AML-193 (cell line): ENCODE results near the gene NDRG2.

Experiments used
- DNase-seq, 2 experiments: peaks; one replicate each; lab custom pipeline; 2025; lab: John Stamatoyannopoulos, UW

The NDRG2 gene

GRCh38 chr14:21024585-21025370, at the start of gene NDRG2:
Gene NDRG2, minus strand, starts transcription at chr14:21025061. Its CDS starts 1,746 bp downstream, at chr14:21023315.
- no peak for DNase-seq

DNA sequence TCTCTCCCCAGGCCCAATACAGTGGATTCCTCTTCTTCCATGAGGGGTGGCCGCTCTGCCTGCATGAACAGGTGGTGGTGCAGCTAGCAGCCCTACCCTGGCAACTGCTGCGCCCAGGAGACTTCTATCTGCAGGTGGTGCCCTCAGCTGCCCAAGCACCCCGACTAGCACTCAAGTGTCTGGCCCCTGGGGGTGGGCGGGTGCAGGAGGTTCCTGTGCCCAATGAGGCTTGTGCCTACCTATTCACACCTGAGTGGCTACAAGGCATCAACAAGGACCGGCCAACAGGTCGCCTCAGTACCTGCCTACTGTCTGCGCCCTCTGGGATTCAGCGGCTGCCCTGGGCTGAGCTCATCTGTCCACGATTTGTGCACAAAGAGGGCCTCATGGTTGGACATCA, 49.1 kb upstream of the NDRG2 start:
- no peak for DNase-seq

DNA sequence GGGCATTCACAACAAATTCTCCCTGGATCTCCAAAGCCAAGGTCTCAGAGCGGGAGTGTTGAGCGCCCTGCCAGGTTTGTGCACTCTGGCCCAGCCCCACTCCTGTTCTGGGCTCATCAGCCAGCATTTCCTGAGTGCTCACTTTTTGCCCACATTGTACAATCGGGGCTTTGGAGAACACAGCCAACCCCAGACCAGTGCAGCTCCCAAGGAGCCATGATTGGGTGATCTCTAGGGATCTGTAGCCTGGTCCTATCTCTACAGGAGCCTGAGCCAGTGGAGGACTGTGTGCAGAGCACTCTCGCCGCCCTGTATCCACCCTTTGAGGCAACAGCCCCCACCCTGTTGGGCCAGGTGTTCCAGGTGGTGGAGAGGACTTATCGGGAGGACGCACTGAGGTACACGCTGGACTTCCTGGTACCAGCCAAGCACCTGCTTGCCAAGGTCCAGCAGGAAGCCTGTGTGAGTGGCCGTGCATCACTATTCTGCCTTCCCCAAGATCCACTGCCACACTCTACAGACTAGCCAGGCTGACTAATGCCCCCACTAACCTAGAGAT, 48.0 kb upstream of the NDRG2 start:
- DNase-seq: no peak

DNA sequence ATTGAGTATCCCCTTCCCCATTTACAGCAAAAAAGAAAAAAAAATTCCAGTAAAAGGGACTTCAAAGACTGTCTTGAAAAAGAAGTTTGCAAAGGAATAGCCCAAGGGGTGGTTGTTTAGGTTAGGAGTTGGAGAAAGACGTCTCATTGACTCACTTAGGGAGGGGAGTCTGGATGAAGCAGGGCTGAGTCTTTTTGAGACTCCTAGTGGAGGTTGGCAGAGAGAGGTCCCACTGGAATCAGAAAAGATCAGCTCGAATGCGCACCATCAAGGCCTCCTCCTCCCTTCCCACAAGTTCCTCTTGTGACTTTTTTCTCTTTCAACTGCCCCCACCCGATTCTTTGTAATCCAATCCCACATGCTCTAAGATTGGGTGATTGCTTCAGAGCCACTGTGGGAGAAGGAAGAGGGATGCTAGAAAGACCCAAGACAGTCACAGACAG, 47.2 kb upstream of the NDRG2 start:
- DNase-seq: peak; percentile 63 to 83

DNA sequence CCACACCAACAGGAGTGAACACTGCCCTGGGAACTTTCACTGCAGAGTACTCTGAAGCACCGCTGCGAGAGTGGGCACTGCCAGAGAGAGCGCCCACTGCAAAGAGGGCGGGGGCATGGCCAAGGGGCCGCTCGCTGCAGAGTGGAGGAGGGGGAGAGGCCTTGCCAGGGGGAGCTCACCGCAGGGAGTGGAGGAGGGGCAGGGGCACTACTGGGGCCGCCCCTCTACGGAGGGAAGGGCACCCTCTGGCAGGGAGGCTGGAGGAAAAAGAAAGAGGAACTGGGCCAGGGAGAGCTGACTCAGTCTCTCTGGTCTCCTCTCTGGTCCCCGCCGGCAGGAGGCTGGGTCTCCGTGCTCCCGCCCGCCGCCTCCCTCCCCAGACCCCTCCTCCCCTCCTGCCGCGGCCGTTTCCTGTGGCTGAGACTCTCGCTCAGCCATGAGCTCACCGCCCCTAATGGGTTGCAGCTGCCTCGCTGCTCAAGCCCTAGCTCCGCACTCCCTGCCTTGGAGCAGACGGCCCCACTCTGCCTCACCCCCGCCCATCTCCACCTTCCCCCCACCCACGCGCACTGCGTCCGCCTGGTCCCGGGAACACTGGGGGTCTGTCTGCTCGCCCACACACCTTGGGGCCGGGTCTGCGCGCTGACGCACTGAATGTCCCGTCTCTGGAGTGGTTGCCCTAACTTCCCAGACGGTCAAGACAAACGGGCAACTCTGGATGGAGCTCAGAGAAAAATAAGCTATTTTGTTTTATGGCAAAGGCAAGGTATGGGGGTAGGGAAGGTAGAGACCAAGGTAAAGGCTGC, 46.6 kb upstream of the NDRG2 start:
- peak; percentile 81 to 91 for DNase-seq

- DNase-seq: peak; percentile 35 to 49
Measured at GRCh38 chr14:21070610-21071224, 45.9 kb upstream of the NDRG2 start.

DNA sequence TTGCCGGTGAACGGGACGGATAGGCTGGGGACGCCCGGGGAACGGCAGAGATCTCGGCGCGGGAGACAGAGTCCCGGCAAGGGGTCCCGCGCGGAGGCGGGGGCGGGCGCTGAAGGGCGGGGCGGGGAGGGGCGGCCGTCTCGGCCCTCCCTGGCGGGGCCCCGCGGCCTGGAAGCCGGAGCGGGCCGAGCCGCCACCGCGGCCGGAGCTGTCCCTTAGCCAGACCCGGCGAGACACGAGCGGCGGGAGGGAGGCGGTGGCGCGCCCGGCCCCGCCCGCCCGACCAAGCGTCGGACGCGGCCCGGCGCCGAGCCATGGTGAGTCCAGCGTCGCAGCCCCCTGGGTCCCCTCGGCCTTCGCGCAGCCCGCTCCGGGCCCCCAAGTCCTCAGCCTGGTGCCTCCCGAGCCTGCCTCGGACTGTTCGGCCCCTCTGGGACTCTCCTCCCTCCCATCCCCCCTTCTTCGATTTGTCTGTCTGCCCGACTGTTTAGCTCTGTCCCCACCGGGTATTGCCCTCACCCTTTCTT, 45.3 kb upstream of the NDRG2 start, which contains the start of gene ARHGEF40:
ARHGEF40 (plus strand) TSS at position 222 of the 527 bp plus-strand sequence; CDS start at position 315, 93 bp downstream.
- DNase-seq: no peak

DNA sequence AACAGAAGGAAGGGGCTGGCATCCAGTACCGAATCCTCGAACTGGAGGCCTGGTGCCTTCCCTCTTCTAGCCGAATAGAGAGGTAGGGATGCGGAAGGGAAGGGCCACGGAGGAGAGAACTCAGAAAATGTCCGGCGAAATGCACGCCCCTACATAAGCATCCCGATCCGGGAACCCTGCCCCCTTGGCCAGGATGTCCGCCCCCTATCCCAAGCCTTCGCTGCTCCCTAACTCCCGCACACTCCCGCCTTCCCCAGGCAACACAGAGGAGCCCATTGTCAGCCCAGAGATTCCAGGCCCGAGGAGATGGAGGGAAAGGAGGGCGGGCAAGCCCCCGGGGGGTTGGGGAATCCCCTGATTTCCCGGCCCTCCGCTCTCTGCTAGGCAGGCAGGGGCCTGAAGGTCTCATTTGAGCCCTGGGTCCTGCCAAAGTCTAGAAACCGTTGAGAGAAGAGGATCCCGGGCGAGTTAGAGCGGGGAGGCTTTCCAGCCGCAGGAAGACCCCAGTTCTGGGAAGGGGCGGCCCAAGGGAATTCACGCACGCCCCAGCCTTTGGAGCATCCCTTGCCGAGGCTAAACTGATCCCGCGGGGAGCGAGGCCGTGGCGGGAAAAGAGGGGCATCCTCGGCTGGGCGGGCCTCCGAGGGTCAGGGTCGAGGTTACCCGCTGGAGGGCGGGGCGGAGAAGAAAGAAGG, 44.7 kb upstream of the NDRG2 start:
- no peak for DNase-seq

- peak; percentile 47 to 75 for DNase-seq
Measured at GRCh38 chr14:21068521-21069387, 43.9 kb upstream of the NDRG2 start.

- peak; percentile 3 to 13 for DNase-seq
Measured at GRCh38 chr14:21066882-21067502, 42.1 kb upstream of the NDRG2 start.

- no peak for DNase-seq
Measured at GRCh38 chr14:21063479-21063878, 38.6 kb upstream of the NDRG2 start.

DNA sequence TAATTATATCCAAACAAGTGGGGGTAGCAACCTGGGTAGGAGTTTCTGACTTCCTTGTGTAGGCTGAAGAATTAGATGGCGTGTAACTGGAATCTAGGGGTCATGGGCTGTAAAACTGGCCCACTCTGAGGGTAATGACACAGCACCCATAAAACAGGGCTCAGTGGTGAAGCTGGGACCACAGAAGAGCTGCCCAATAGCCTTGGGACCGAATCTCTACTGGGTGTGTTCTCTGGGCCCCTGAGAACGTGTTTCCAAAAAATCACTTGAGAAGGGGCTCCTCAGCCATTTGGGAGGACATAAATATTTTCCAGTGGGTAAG, 36.4 kb upstream of the NDRG2 start:
- DNase-seq: no peak

- no peak for DNase-seq
Measured at GRCh38 chr14:21060614-21061346, 35.9 kb upstream of the NDRG2 start.

DNA sequence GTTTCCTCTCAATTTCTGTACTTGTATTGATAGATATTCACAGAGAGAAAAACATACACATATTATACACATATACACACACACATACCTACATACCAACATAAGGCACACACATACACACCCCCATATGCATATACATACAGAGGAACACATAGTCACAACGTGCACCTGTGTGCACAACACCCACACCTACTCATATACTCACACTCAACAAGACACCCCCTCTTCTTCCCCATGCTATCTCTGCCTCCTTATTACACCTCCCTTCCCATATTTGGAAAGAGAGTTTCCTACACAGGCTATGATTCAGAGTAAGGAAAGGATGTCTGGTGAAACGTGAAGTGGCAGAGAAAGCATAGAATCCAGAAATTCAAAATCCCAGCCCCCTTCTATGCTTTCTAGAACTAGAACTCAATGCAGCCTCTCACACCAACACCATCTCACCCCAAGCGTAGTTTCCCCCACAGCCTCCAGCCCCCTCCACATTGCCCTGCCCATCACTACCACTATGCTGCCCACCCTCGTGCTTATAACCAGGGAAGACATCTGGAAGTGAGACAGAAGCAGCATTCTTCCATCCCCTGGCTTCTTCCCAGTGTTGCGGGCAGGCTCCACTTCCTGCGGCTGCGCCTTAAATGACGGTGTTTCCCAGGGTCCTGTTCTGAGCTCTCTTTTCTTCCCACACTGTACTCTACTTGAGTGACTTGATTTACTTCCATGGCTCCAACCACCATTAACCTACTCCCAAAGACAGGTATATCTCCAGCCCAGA, 35.2 kb upstream of the NDRG2 start:
- DNase-seq: no peak

DNA sequence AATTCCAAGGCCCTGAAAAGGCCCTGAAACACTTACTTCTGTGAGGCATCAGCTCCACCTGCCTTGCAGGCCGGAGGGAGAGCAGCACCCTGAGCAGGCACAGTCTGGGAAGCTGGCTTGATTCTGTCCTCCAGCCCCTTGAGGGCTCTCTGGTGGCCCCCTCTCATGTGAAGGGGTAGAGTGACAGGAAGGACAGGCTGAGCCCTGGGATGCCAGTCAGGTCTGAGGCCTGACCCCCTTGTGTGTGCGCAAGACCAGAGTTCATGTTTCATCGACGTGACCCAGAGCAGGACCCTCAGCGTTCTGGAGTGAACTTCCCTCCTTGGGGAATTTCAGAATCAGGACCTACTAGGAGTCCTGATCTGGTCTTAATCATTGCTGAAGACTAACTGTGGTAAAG, 34.0 kb upstream of the NDRG2 start:
- no peak for DNase-seq

DNA sequence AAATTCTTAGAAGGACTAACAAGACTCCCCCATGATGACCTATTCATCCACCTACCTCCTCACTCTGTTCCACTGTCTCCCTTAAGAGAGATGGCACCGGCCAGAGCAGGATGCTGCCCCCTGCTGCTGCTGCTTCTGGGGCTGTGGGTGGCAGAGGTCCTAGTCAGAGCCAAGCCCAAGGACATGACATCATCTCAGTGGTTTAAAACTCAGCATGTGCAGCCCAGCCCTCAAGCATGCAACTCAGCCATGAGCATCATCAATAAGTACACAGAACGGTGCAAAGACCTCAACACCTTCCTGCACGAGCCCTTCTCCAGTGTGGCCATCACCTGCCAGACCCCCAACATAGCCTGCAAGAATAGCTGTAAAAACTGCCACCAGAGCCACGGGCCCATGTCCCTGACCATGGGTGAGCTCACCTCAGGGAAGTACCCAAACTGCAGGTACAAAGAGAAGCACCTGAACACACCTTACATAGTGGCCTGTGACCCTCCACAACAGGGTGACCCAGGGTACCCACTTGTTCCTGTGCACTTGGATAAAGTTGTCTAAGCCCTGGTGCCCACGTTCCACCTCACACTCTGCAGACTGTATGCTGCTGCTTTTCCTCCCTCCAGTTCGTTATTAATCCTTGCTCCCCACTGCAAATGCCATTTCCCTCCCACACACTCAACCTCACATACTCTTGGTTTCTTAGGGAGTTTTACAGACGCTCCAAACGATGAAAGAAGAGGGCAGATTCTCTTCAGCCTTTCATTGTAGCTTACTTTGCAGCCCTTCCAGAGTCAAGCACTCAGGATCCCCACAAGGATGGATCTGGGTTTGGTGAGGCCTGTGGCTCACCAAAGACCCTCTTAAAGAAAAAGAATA, 33.2 kb upstream of the NDRG2 start, which contains the start of gene RNASE8:
RNASE8 (plus strand) TSS at position 20 of the 873 bp plus-strand sequence; CDS start at position 91, 71 bp downstream.
- peak; percentile 25 to 26 for DNase-seq

GRCh38 chr14:21056520-21057163, 31.8 kb upstream of the NDRG2 start:
- no peak for DNase-seq
